ENCODE measurements around the gene C3AR1.

Gene C3AR1

DNA sequence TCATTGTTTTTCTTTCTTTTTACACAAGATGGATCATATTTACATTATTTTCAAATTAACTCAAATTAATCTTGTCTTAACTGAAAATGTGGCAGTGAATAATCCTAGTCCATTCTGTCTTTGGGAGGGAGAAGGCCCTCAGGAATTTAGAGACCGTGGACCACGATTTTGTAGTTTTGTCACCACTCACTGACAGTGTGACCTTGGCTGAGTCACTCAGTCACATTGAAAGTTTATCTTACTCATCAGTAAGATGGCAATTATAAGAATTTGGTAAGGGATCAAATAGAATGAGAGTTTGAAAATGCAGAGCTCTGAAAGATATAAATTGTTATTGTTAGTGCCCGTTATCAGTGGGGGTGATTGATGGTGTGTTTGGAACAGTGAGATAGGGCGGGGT lies 17.3 kb downstream of the C3AR1 start:
- TF ChIP-seq, protein P1, sequence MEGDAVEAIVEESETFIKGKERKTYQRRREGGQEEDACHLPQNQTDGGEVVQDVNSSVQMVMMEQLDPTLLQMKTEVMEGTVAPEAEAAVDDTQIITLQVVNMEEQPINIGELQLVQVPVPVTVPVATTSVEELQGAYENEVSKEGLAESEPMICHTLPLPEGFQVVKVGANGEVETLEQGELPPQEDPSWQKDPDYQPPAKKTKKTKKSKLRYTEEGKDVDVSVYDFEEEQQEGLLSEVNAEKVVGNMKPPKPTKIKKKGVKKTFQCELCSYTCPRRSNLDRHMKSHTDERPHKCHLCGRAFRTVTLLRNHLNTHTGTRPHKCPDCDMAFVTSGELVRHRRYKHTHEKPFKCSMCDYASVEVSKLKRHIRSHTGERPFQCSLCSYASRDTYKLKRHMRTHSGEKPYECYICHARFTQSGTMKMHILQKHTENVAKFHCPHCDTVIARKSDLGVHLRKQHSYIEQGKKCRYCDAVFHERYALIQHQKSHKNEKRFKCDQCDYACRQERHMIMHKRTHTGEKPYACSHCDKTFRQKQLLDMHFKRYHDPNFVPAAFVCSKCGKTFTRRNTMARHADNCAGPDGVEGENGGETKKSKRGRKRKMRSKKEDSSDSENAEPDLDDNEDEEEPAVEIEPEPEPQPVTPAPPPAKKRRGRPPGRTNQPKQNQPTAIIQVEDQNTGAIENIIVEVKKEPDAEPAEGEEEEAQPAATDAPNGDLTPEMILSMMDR (IDR thresholded peaks at IDR 0.05; ENCODE audit: control insufficient read depth, insufficient read depth, low read depth, low read length, missing control alignments) = no peak
- no peak overlapping the region for H3K4me3 ChIP-seq (ENCODE audit: control insufficient read depth, low read depth, low read length)
- no peak for DNase-seq (ENCODE audit: low read depth)

DNA sequence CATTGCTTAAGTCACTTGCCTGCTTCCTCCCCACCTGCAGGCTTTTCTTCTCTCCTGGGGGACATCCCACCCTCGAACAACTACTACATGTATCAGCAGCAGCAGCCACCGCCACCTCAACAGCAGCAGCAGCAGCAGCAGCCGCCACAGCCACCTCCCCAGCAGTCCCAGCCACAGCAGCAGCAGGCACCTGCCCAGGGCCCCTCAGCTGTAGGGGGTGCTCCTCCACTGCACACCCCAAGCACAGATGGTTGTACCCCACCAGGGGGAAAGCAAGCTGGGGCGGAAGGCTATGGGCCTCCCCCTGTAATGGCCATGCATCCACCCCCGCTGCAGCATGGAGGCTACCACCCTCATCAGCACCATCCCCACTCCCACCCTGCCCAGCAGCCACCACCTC lies 18.3 kb downstream of the C3AR1 start:
- TF ChIP-seq, protein P1 (IDR thresholded peaks at IDR 0.05; ENCODE audit: control insufficient read depth, insufficient read depth, low read depth, low read length, missing control alignments) = no peak
- no peak overlapping the region for H3K4me3 ChIP-seq (ENCODE audit: control insufficient read depth, low read depth, low read length)
- DNase-seq (ENCODE audit: low read depth) = no peak

DNA sequence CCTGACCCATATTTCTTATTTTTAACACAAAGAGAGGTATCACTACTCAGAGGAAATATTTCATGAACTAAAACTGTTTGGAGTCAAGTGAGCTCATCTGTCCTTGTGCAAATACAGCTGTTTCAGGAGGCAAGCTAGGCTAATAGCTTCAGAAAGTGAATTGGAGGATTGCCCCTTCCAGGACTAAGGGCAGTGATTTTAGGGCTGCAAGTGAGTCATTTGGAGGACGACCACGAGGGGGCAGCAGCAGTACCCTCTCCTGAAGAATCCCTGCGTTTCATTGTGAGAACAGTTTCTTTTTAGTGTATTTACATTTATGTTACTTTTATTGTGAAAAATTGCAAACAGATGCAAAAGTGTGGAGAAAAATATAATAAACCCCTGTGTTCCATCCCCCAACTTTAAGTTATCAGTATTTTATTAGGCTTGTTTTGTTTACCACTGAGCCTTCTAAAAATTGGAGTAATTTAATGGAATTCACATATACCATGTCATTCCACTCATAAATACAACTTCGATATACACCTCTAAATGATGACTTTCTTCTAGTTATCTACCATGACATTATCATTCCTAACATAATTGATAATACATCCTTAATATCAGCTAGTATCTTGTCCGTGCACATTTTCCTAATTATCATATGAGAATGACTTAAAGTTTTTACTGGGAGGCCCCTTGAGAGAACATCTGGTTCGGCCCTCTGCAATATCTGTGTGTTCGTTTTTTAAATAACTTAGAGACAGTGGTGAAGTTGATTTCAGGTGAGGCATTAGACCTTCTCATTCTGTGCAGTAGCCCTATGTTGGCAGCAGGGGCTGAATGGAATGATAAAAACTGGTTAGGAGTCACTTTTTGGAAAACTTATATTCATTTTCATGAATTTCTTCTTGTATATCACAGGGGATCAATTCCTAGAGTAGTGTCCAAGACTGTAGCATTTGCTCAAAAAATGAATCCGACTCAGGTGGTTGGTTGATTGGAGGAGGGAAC lies 19.9 kb downstream of the C3AR1 start:
- no peak for DNase-seq (ENCODE audit: low read depth)
- TF ChIP-seq, protein P1 (IDR thresholded peaks at IDR 0.05; ENCODE audit: control insufficient read depth, insufficient read depth, low read depth, low read length, missing control alignments) = peak; percentile 86
- H3K4me3 ChIP-seq (ENCODE audit: control insufficient read depth, low read depth, low read length) = no peak overlapping the region

DNA sequence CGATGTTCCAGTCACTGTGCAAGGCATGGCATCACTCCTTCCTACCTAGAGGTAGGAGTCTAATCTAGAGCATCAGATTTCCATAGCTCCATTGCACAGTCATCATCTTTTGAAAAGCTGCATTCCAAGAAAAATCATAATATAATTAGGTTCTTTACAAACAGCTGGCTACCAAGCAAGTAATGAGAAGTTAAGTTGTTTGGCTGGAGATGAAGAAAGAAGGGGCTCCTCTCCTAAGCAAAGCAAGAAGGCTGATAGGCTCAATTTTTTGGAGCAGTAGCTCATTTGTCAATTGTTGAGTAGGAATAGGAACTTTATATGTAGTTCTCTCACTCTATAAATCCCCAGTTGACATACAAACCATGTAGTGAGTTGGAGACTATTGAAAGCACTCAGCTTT lies 25.4 kb downstream of the C3AR1 start:
- no peak overlapping the region for H3K4me3 ChIP-seq (ENCODE audit: control insufficient read depth, low read depth, low read length)
- TF ChIP-seq, protein P1 (IDR thresholded peaks at IDR 0.05; ENCODE audit: control insufficient read depth, insufficient read depth, low read depth, low read length, missing control alignments) = no peak
- no peak for DNase-seq (ENCODE audit: low read depth)

DNA sequence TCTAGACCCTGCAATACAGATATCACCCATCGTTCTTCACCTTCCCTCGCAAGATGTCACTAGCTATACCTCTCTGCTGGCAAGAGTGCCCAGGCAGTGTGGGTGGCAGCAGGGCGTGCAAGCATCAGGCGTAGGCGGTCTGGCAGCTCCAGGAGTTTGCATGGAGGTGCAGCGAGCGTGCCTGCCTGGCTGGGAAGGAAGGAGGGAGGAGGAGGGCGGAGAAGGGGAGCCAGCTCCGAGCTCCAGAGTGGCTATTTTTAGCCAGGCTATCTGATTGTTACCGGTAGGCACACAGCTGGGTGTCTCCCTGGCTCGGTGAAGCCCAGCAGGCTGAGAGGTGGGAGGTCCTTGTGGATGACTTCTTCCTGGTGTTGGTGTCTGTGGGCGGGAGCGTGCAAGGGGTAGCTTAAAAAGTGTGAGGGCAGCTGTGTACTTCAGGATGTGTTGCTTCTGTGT lies 27.5 kb downstream of the C3AR1 start:
- peak overlapping the region; percentile 8; the same call in 1 of the 2 replicates for H3K4me3 ChIP-seq (ENCODE audit: control insufficient read depth, low read depth, low read length)
- no peak for DNase-seq (ENCODE audit: low read depth)
- TF ChIP-seq, protein P1 (IDR thresholded peaks at IDR 0.05; ENCODE audit: control insufficient read depth, insufficient read depth, low read depth, low read length, missing control alignments) = no peak

DNA sequence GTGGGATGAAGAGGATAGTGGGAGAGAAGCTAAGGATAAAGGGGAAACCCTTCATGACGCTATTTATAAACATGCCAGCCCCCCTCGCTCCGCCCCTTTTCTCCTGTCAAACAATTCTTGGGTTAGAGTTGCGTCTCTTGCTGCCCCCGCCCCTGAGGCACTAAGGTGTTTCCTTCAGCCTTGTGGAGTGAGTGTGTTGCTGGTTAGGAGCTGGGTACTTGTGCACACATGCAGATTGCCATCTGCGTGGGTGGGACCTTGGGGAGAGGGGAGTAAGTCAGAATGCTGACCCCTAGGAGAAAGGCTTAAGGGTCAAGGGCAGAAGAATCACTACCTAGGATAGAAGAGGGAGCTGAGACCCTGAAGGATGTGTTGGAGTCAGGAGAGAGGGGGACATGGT lies 28.2 kb downstream of the C3AR1 start:
- TF ChIP-seq, protein P1 (IDR thresholded peaks at IDR 0.05; ENCODE audit: control insufficient read depth, insufficient read depth, low read depth, low read length, missing control alignments) = no peak
- H3K4me3 ChIP-seq (ENCODE audit: control insufficient read depth, low read depth, low read length) = no peak overlapping the region
- no peak for DNase-seq (ENCODE audit: low read depth)

All from AG09309 (cell line).